Hepatocyte (in vitro differentiated cells): Measurements from ENCODE around the gene NAT10.

Experiments used
- CTCF ChIP-seq: fragments of 200-600 bp; sonication (generic); IDR thresholded peaks from 2 replicates; pipeline ENCODE4 v1.5.1; 2016; ENCODE audit warnings: antibody characterized with exemption, mild to moderate bottlenecking; ENCODE audit not compliant: poor library complexity
- EZH2phosphoT487 ChIP-seq: fragments of 200-600 bp; sonication (generic); IDR thresholded peaks from one replicate; pipeline ENCODE4 v1.6.1; 2018; ENCODE audit warnings: antibody characterized with exemption, mild to moderate bottlenecking, low read depth, moderate library complexity; ENCODE audit not compliant: unreplicated experiment, severe bottlenecking

- TF ChIP-seq EZH2phosphoT487 (no peak), CTCF (no peak)
Observed at GRCh38 chr11:34114471-34114870, 9.0 kb downstream of the NAT10 start.
